PC-3 (cell line): ENCODE measurements around the gene LIMA1. TPM values are rescaled to one million over a fixed set of nuclear protein-coding genes. Genes with fewer than 3 reads are reported as not detected.
A peak's percentile ranks its signal among the peaks of the same experiment; 100 is the strongest.

Experiments used
- ATAC-seq: fragments of 200-7000 bp; cut with Tn5 transposase; 2 replicates; pipeline ENCODE4 v1.9.1; 2020; ENCODE audit warnings: mild to moderate bottlenecking, moderate library complexity
- BruUV-seq: library from RNA; stranded (reverse); fragments of 400-500 nt; replicated peaks from 2 replicates; lab custom pipeline; 2021; lab: Mats Ljungman, UMichigan
- CTCF ChIA-PET: fragments of 300-600 bp; sonication (Branson Sonifier 250); formaldehyde crosslinking; loops from one replicate; lab custom pipeline; 2022; ENCODE audit warnings: antibody characterized with exemption; lab: Charles Lee
- POLR2A ChIA-PET: fragments of 300-600 bp; sonication (Branson Sonifier 250); formaldehyde crosslinking; loops from one replicate; lab custom pipeline; 2022; ENCODE audit warnings: antibody characterized with exemption; ENCODE audit not compliant: unreplicated experiment; lab: Charles Lee
- DNase-seq: peaks from one replicate; pipeline ENCODE4 v3.0.0-alpha.2; 2015
- H2AFZ ChIP-seq: fragments of 300-600 bp; sonication (generic); 2 replicates; pipeline ENCODE4 v1.6.0; 2016; ENCODE audit warnings: antibody characterized with exemption, low read length
- H3F3A ChIP-seq: fragments of 300-600 bp; sonication (generic); one replicate; pipeline ENCODE4 v1.6.0; 2017; ENCODE audit warnings: antibody characterized with exemption, low read length, control low read depth, mild to moderate bottlenecking; ENCODE audit not compliant: unreplicated experiment
- H3K27ac ChIP-seq: fragments of 300-600 bp; sonication (generic); 2 replicates; pipeline ENCODE4 v1.5.1; 2016; ENCODE audit warnings: mild to moderate bottlenecking, low read length
- H3K27me3 ChIP-seq: fragments of 300-600 bp; sonication (generic); 2 replicates; pipeline ENCODE4 v1.6.1; 2016; ENCODE audit warnings: low read length, mixed read lengths
- H3K36me3 ChIP-seq: fragments of 300-600 bp; sonication (generic); 2 replicates; pipeline ENCODE4 v1.6.1; 2016; ENCODE audit warnings: low read depth, mixed run types, low read length, mixed read lengths
- H3K4me1 ChIP-seq: fragments of 300-600 bp; sonication (generic); 2 replicates; pipeline ENCODE4 v1.5.1; 2016; ENCODE audit warnings: low read length; ENCODE audit not compliant: insufficient read depth
- H3K4me2 ChIP-seq: fragments of 300-600 bp; sonication (generic); 2 replicates; pipeline ENCODE4 v1.6.0; 2016; ENCODE audit warnings: low read length
- H3K4me3 ChIP-seq: fragments of 300-600 bp; sonication (generic); 2 replicates; pipeline ENCODE4 v1.5.1; 2016; ENCODE audit warnings: mild to moderate bottlenecking, low read length, mixed read lengths
- H3K79me2 ChIP-seq: fragments of 300-600 bp; sonication (generic); 2 replicates; pipeline ENCODE4 v1.6.1; 2017; ENCODE audit warnings: low read length, mixed read lengths
- H3K9ac ChIP-seq: fragments of 300-600 bp; sonication (generic); 2 replicates; pipeline ENCODE4 v1.6.0; 2016; ENCODE audit warnings: mild to moderate bottlenecking, low read length
- H3K9me2 ChIP-seq: fragments of 300-600 bp; sonication (generic); replicated peaks from 2 replicates; pipeline ENCODE4 v1.6.1; 2016; ENCODE audit warnings: mixed run types, low read length, mixed read lengths
- H3K9me3 ChIP-seq: fragments of 300-600 bp; sonication (generic); 2 replicates; pipeline ENCODE4 v1.6.1; 2016; ENCODE audit warnings: low read length, mixed read lengths
- H4K20me1 ChIP-seq: fragments of 300-600 bp; sonication (generic); 2 replicates; pipeline ENCODE4 v1.6.1; 2016; ENCODE audit warnings: low read length, mixed read lengths
- EZH2 ChIP-seq: fragments of 300-600 bp; sonication (generic); IDR thresholded peaks from one replicate; pipeline ENCODE4 v1.6.1; 2017; ENCODE audit warnings: antibody characterized with exemption, mild to moderate bottlenecking, low read length; ENCODE audit not compliant: unreplicated experiment
- EZH2phosphoT487 ChIP-seq: fragments of 300-600 bp; sonication (generic); IDR thresholded peaks from 2 replicates; pipeline ENCODE4 v1.6.1; 2018; ENCODE audit warnings: mild to moderate bottlenecking, antibody characterized with exemption, low read length, borderline replicate concordance
- intact Hi-C: fragments of 100-400 bp; cut with micrococcal nuclease; formaldehyde crosslinking; loops from 2 replicates; pipeline ENCODE4 v1.9.0; 2023
- total RNA-seq: library from RNA; depleted of rRNA; stranded (reverse); fragments of >200 nt; gene quantifications from 2 replicates; pipeline ENCODE4 v1.2.3, GENCODE V29; 2014
- TF ChIP-seq, protein P1 (sequence below): fragments of 300-600 bp; sonication (generic); conservative IDR thresholded peaks from 2 replicates; pipeline ENCODE4 v1.5.1; 2017; ENCODE audit warnings: antibody characterized with exemption, low read depth, mild to moderate bottlenecking, low read length

Gene LIMA1
- total RNA-seq, 1 experiment from 2014 or later: 45.1 TPM

DNA sequence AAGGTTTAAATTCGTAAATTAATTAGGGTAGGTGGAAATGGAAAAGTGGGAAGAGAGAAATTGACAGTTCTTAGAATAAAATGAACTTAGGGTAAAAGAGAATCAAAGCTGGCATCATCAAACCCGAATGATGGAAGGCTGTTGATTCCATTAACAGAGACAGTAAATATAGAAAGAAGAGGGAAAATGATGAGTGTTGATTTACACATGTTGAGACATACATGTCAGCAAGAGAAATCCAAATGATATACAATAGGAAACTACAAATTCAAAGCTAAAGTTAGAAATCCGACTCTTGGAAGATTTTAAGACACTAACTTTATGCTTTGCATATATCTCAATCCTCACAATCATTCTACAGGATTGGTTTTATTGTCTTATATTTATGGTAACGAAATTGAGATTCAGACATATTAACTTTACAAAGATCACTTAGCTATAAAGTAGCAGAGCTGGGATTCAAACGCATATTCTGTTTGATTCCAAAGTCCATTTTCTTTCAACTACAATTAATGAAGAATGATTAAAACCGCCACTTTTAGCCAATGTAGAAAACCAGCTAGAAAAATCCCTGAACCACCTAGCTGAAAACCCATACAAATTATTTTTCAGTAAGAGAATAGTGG is 30.2 kb downstream of the LIMA1 start:
- no peak for TF ChIP-seq EZH2
- TF ChIP-seq EZH2phosphoT487: no peak
- TF ChIP-seq, protein P1, sequence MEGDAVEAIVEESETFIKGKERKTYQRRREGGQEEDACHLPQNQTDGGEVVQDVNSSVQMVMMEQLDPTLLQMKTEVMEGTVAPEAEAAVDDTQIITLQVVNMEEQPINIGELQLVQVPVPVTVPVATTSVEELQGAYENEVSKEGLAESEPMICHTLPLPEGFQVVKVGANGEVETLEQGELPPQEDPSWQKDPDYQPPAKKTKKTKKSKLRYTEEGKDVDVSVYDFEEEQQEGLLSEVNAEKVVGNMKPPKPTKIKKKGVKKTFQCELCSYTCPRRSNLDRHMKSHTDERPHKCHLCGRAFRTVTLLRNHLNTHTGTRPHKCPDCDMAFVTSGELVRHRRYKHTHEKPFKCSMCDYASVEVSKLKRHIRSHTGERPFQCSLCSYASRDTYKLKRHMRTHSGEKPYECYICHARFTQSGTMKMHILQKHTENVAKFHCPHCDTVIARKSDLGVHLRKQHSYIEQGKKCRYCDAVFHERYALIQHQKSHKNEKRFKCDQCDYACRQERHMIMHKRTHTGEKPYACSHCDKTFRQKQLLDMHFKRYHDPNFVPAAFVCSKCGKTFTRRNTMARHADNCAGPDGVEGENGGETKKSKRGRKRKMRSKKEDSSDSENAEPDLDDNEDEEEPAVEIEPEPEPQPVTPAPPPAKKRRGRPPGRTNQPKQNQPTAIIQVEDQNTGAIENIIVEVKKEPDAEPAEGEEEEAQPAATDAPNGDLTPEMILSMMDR: no peak
- intact Hi-C loops: no loop called here
- peaks cover 5% of the 10 kb centered on the region for H3F3A ChIP-seq
- no peak for DNase-seq
- H4K20me1 ChIP-seq: no peaks in the 10 kb centered on the region
- no peak overlapping the region for H3K9ac ChIP-seq
- ChIA-PET POLR2A (no interaction called here), CTCF (no interaction called here)
- H3K27me3 ChIP-seq: no peaks in the 10 kb centered on the region
- BruUV-seq: no TSS peak
- no peak for ATAC-seq
- H3K36me3 ChIP-seq: no peaks in the 10 kb centered on the region
- peak overlapping the region; percentile 89 for H3K27ac ChIP-seq
- peaks cover 32% of the 10 kb centered on the region; the same call in 1 of the 2 replicates for H3K79me2 ChIP-seq
- H3K9me2 ChIP-seq: no peaks in the 10 kb centered on the region
- no peaks in the 10 kb centered on the region for H3K9me3 ChIP-seq
- peaks cover 88% of the 10 kb centered on the region for H3K4me1 ChIP-seq
- H3K4me3 ChIP-seq: no peak overlapping the region
- H3K4me2 ChIP-seq: no peak overlapping the region; the same call in 1 of the 2 replicates
- no peak overlapping the region for H2AFZ ChIP-seq

DNA sequence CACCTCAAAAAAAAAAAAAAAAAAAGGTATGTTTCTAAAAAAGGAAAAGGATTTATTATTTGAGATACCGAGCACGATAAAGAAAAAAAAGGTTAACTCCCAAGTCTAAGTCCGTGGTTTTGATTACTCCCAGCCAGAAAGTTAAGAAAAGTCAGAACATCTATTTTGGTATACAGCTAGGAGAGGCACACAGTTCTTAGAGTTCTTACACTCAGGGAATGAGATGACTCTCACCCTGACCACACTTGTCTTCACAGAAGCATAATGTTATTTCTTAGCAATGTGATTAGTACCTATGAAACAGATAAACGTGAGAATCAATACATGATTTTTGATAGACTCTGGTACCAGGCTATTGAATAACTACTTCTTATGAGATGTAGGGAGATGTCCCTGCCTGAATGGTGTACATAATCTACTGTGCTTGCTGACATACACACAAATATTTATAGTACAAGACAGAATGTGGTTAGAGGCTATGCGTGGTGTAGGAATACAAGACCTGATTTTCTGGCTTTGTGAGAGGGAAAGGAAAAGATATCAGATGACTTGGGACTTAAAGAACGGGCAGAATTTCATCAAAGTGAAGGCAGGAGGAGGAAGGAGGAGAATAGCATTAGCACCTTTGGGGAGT is 31.6 kb downstream of the LIMA1 start:
- no peaks in the 10 kb centered on the region for H3K36me3 ChIP-seq
- POLR2A ChIA-PET: no interaction called here
- BruUV-seq: no TSS peak
- no peaks in the 10 kb centered on the region for H3K9me2 ChIP-seq
- no peak overlapping the region for H3K4me3 ChIP-seq
- ATAC-seq: peak; percentile 6; the same call in 1 of the 2 replicates
- H4K20me1 ChIP-seq: no peaks in the 10 kb centered on the region
- H2AFZ ChIP-seq: no peak overlapping the region
- H3K79me2 ChIP-seq: peaks cover 32% of the 10 kb centered on the region; the same call in 1 of the 2 replicates
- H3K9ac ChIP-seq: no peak overlapping the region
- H3K4me1 ChIP-seq: peaks cover 82% of the 10 kb centered on the region
- DNase-seq: peak; percentile 86
- H3K4me2 ChIP-seq: peak overlapping the region; percentile 55
- no peak for TF ChIP-seq EZH2
- intact Hi-C loops: no loop called here
- H3K27me3 ChIP-seq: no peaks in the 10 kb centered on the region
- H3K9me3 ChIP-seq: no peaks in the 10 kb centered on the region
- H3K27ac ChIP-seq: peak overlapping the region; percentile 44
- CTCF ChIA-PET: no interaction called here
- H3F3A ChIP-seq: peaks cover 6% of the 10 kb centered on the region

GRCh38 chr12:50249464-50250182 is 33.7 kb downstream of the LIMA1 start:
- TF ChIP-seq EZH2 (no peak), EZH2phosphoT487 (no peak)
- TF ChIP-seq, protein P1: no peak
- intact Hi-C loops: no loop called here
- no peak for ATAC-seq
- no peak overlapping the region for H3K4me3 ChIP-seq
- peaks cover 27% of the 10 kb centered on the region; the same call in 1 of the 2 replicates for H3K79me2 ChIP-seq
- ChIA-PET POLR2A (interaction anchor here (0.6 kb wide), 1 partner anchor 28 kb away, joined by 10 read pairs; no protein-coding TSS in a partner anchor), CTCF (interaction anchor here (0.7 kb wide), 1 partner anchor 16 kb away, joined by 3 read pairs; no protein-coding TSS in a partner anchor)
- H2AFZ ChIP-seq: no peak overlapping the region
- peaks cover 3% of the 10 kb centered on the region; the same call in 1 of the 2 replicates for H3K36me3 ChIP-seq
- H3K9me3 ChIP-seq: no peaks in the 10 kb centered on the region
- no peak overlapping the region for H3K9ac ChIP-seq
- H3K4me1 ChIP-seq: peaks cover 77% of the 10 kb centered on the region
- H3F3A ChIP-seq: peaks cover 10% of the 10 kb centered on the region
- H3K27ac ChIP-seq: peak overlapping the region; percentile 33
- no TSS peak for BruUV-seq
- no peaks in the 10 kb centered on the region for H3K9me2 ChIP-seq
- peak overlapping the region; percentile 32 for H3K4me2 ChIP-seq
- H3K27me3 ChIP-seq: no peaks in the 10 kb centered on the region
- DNase-seq: peak; percentile 29
- no peaks in the 10 kb centered on the region for H4K20me1 ChIP-seq
